AG10803 (cell line): ENCODE data around the gene KSR1.
"Not testable (repeated sequence)": the region's sequence is repeated elsewhere in the genome, so short reads cannot be mapped to it uniquely, and the experiment has no call there.

ENCODE experiments used
- DNase-seq: peaks from one replicate; pipeline ENCODE4 v3.0.0; 2010; ENCODE audit warnings: low read depth
- H3K4me3 ChIP-seq: 2 replicates; pipeline ENCODE4 v1.5.1; 2011; ENCODE audit warnings: mild to moderate bottlenecking, low read length, control low read depth
- TF ChIP-seq, protein P1 (sequence below): conservative IDR thresholded peaks from 2 replicates; pipeline ENCODE4 v1.5.1; 2011; ENCODE audit warnings: mild to moderate bottlenecking, low read length, control low read depth, inconsistent platforms

The KSR1 gene

DNA sequence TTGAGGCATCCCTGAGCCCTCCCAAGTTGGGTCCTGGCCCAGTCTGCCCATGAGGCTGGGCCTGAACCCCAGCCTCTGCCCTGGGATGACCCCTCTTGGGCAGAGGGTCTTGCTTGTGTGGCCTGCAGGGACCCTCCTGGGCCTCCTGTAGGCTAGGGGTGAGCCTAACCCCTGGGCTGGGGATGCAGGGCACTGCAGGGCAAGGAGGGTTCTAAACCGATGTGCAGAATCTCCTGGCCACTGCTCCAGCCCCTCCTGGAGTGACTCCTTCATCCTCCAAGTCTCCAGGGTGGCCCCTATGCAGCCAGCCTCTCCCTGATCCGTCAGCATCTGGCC is 212.2 kb downstream of the KSR1 start:
- TF ChIP-seq, protein P1, sequence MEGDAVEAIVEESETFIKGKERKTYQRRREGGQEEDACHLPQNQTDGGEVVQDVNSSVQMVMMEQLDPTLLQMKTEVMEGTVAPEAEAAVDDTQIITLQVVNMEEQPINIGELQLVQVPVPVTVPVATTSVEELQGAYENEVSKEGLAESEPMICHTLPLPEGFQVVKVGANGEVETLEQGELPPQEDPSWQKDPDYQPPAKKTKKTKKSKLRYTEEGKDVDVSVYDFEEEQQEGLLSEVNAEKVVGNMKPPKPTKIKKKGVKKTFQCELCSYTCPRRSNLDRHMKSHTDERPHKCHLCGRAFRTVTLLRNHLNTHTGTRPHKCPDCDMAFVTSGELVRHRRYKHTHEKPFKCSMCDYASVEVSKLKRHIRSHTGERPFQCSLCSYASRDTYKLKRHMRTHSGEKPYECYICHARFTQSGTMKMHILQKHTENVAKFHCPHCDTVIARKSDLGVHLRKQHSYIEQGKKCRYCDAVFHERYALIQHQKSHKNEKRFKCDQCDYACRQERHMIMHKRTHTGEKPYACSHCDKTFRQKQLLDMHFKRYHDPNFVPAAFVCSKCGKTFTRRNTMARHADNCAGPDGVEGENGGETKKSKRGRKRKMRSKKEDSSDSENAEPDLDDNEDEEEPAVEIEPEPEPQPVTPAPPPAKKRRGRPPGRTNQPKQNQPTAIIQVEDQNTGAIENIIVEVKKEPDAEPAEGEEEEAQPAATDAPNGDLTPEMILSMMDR, result no peak
- DNase-seq, result no peak

DNA sequence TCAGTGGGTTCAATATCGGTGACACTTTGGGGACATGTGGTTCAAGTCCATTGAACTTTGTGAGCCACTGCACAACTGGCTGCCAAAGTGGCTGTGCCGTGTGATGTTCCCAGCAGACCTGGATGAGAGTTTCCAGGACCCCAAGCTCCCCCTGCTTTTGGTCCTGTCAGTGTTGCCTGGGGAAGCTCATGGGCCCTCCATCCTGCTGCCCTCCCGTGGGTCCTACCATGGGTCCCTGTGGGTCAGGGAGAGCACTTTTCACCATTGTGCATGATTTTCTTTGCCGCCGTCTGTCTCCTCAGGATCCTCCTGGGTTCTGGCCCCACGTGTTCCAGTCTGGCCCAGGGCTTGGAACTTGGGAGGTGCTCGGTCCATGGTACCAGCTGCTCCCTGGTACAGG is 212.9 kb downstream of the KSR1 start:
- no peak for DNase-seq
- TF ChIP-seq, protein P1, result no peak
- H3K4me3 ChIP-seq, result no peak overlapping the region

More for the DNA sequence above, 212.2 kb downstream of the KSR1 start:
- no peak overlapping the region for H3K4me3 ChIP-seq

DNA sequence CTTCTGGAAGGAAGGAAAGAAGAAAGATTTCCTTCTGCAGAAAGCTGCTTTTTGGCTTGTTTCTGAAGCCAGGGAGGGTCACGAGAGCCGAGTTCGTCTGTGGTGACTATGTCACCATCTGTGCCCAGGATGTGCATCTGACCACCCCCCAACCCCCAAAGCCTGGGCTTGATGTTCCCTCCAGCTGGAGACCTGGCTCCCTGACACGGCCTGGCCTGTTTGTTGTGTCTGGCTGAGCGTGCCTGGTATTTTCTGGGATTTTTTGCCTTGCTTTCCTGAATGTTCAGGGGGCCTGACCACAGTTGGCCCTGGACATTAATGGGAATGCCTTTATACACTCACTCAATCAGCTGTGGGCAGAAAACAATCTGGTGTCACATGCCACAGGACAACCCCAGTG is 213.6 kb downstream of the KSR1 start:
- no peak for DNase-seq
- no peak overlapping the region for H3K4me3 ChIP-seq
- TF ChIP-seq, protein P1, result no peak

DNA sequence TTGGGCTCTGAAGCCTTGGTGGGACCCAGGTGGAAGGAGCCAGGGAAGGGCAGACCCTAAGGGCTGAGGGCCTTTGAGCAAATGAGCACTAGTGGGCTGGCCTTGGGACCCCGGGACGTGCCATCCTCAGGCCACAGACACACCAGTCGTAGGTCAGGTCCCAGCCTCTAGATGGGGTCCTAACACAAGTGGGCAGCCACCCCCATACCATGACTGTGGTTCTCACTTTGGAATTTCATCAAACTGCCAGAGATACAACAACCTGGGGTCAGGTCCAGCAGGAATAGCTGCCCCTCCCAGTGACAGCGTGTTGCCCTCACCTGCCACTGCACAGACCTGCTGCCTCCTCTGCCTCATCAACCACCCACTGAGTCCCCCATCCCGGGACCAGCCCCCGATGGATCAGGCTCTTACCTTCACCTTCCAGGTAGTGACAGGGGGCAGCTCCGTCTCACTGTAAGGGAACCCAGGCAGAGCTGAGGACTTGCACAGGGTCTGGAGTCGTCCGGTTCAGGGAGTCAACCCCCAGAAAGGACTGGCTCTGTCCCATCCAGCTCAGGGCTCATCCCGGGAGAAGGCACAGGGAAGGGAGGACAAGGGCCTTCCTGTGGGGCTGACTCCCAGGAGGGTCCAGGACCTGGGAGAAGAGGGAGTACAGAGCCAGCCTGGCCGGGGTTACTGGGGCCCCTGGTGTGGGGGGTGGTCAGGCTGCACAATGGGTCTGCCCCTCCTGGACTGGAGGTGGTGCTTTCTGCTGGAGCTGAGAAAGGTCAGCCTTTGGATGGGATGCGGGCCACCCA is 214.7 kb downstream of the KSR1 start:
- TF ChIP-seq, protein P1, result no peak
- no peak for DNase-seq
- H3K4me3 ChIP-seq, result no peak overlapping the region

DNA sequence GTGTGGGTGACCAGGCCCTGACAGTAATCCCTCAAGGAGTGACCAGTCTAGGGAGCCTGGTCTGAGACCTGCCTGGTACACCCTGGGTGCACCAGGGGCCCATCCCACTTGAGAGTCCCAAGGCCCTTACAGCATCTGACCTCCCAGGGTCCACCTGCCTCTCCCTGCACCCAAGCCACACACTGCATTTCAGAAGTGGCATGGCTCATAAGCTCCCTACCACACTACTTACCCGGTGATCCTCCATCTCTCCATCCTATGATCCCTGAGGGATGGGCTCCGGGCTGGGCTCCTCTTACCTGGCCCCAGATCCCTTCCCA is 215.3 kb downstream of the KSR1 start:
- TF ChIP-seq, protein P1, result no peak
- no peak for DNase-seq
- H3K4me3 ChIP-seq, result no peak overlapping the region

DNA sequence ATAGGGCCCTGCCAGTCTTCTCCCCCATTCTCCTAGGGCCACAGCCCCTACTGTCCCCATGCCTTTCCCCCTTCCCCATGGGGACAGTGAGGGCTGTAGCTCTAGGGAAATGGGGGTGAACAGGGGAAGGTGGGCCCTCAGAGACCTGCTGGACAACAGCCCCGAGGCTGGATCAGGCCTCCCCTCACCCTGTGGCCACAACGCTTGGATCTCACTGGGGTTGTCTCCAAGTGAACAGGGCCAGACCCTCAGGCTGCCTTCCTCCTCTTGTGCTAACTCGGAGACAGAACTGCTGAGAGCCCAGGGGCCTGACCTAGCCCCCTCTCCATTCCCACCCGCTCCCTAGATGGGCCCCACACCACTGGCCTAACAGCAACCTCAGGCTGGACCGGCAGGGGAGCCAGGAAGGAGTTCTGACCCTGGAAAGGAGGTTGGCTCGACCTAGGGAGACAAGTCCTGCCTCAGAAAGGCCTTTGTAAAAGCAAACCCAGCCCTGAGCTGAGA is 215.8 kb downstream of the KSR1 start:
- not testable (repeated sequence) for DNase-seq

DNA sequence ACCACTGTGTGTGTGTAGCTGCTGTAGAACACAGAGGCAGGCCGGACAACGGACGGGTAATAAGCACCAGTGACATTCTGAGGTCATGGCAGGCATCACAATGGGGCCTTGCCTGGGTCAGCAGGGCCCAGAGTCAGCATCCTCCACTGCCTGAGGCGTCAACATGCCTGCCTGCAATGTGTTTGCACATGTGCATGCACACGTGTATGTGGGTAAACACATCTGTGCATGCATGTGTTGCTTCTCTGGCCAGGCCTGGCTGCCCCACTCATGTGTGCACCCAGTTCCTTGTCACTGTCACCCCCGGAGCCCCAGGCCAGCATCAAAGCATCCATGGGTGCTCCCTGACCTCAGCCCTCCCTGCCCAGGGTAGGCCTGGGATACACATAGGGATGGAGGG is 218.1 kb downstream of the KSR1 start:
- no peak overlapping the region for H3K4me3 ChIP-seq
- no peak for DNase-seq
- TF ChIP-seq, protein P1, result no peak

More for the DNA sequence above, 215.8 kb downstream of the KSR1 start:
- H3K4me3 ChIP-seq, result not testable (repeated sequence)
